H1 (cell line): ENCODE measurements around the gene NFIA. TPM values are rescaled to one million over a fixed set of nuclear protein-coding genes. Genes with fewer than 3 reads are reported as not detected.

ENCODE experiments used
- ASH2L ChIP-seq: fragments of 200-600, 300-600 bp; sonication (generic); IDR thresholded peaks from one replicate; pipeline ENCODE4 v1.7.1; 2017; ENCODE audit warnings: low read length
- HDAC2 ChIP-seq, 2 experiments: fragments of 300-600 bp in 1 of 2; sonication (generic) in 1 of 2; IDR thresholded peaks; 2 replicates each; pipeline ENCODE4 v1.6.1; 2011 to 2012; ENCODE audit warnings: low read depth in 2 of 2, low read length in 2 of 2, mild to moderate bottlenecking in 2 of 2, moderate library complexity in 2 of 2, borderline replicate concordance in 1 of 2, inconsistent platforms in 1 of 2
- KDM4A ChIP-seq: IDR thresholded peaks from one replicate; pipeline ENCODE4 v1.7.1; 2012; ENCODE audit warnings: low read depth, mild to moderate bottlenecking, moderate library complexity, low read length, inconsistent platforms; ENCODE audit not compliant: severe bottlenecking
- PHF8 ChIP-seq: fragments of 200-600 bp; sonication (generic); conservative IDR thresholded peaks from 2 replicates; pipeline ENCODE4 v1.7.1; 2012; ENCODE audit warnings: low read depth, mild to moderate bottlenecking, inconsistent platforms, low read length, moderate library complexity
- POU5F1 ChIP-seq: IDR thresholded peaks from 2 replicates; pipeline ENCODE4 v1.6.1; 2011; ENCODE audit warnings: low read depth, mild to moderate bottlenecking, low read length, moderate library complexity
- RFX5 ChIP-seq: IDR thresholded peaks from 2 replicates; pipeline ENCODE4 v1.6.1; 2011; ENCODE audit warnings: low read depth, low read length, improper control_type of control experiment, borderline replicate concordance
- SAP30 ChIP-seq: fragments of 300-600 bp; sonication (generic); IDR thresholded peaks from 2 replicates; pipeline ENCODE4 v1.7.1; 2012; ENCODE audit warnings: low read length, moderate library complexity, mild to moderate bottlenecking, inconsistent platforms; ENCODE audit not compliant: insufficient read depth, insufficient replicate concordance
- SIRT6 ChIP-seq: IDR thresholded peaks from one replicate; pipeline ENCODE4 v1.7.1; 2012; ENCODE audit warnings: low read length, inconsistent platforms
- SP1 ChIP-seq: IDR thresholded peaks from 2 replicates; pipeline ENCODE4 v1.6.1; 2011; ENCODE audit warnings: low read depth, low read length
- TAF7 ChIP-seq: optimal IDR thresholded peaks from 2 replicates; pipeline ENCODE3; 2011; ENCODE audit warnings: low read depth, mild to moderate bottlenecking, inconsistent platforms, low read length, moderate library complexity, borderline replicate concordance
- polyA plus RNA-seq, 7 experiments: library from polyadenylated mRNA; depleted of rRNA in 3 of 7; stranded (reverse) in 5 of 7; unstranded in 2 of 7; fragments of >200 nt in 5 of 7; fragments of 200-250 nt in 2 of 7; gene quantifications; 1 replicate in 5 of 7; 2 replicates in 1 of 7; 4 replicates in 1 of 7; pipeline versions ENCODE4 v1.2.1 to v1.2.3, GENCODE V29; 2011 to 2013; ENCODE audit warnings: missing spikeins in 2 of 7, mixed read lengths in 2 of 7
- total RNA-seq: library from RNA; stranded (reverse); fragmentation: NEBNext Ultra II Directional; extraction: Animal tissue kit (Norgen Biotek cat#: 25700); gene quantifications from 2 replicates; pipeline ENCODE4 v1.2.1, GENCODE V29; 2021
- TF ChIP-seq, protein P1 (sequence below): fragments of 300-600 bp; sonication (generic); IDR thresholded peaks from 2 replicates; pipeline ENCODE4 v1.7.1; 2012; ENCODE audit warnings: low read length, moderate library complexity, mild to moderate bottlenecking, inconsistent platforms; ENCODE audit not compliant: insufficient replicate concordance
- TF ChIP-seq, protein P2 (sequence below): IDR thresholded peaks from 2 replicates; pipeline ENCODE4 v1.6.1; 2012; ENCODE audit warnings: inconsistent platforms

The NFIA gene
- total and polyA plus RNA-seq, 2 of the 8 experiments (the other 6 are each of a cell fraction or from before 2014, with no cell fraction given): 1.8 to 2.3 TPM

- TF ChIP-seq, protein P1, sequence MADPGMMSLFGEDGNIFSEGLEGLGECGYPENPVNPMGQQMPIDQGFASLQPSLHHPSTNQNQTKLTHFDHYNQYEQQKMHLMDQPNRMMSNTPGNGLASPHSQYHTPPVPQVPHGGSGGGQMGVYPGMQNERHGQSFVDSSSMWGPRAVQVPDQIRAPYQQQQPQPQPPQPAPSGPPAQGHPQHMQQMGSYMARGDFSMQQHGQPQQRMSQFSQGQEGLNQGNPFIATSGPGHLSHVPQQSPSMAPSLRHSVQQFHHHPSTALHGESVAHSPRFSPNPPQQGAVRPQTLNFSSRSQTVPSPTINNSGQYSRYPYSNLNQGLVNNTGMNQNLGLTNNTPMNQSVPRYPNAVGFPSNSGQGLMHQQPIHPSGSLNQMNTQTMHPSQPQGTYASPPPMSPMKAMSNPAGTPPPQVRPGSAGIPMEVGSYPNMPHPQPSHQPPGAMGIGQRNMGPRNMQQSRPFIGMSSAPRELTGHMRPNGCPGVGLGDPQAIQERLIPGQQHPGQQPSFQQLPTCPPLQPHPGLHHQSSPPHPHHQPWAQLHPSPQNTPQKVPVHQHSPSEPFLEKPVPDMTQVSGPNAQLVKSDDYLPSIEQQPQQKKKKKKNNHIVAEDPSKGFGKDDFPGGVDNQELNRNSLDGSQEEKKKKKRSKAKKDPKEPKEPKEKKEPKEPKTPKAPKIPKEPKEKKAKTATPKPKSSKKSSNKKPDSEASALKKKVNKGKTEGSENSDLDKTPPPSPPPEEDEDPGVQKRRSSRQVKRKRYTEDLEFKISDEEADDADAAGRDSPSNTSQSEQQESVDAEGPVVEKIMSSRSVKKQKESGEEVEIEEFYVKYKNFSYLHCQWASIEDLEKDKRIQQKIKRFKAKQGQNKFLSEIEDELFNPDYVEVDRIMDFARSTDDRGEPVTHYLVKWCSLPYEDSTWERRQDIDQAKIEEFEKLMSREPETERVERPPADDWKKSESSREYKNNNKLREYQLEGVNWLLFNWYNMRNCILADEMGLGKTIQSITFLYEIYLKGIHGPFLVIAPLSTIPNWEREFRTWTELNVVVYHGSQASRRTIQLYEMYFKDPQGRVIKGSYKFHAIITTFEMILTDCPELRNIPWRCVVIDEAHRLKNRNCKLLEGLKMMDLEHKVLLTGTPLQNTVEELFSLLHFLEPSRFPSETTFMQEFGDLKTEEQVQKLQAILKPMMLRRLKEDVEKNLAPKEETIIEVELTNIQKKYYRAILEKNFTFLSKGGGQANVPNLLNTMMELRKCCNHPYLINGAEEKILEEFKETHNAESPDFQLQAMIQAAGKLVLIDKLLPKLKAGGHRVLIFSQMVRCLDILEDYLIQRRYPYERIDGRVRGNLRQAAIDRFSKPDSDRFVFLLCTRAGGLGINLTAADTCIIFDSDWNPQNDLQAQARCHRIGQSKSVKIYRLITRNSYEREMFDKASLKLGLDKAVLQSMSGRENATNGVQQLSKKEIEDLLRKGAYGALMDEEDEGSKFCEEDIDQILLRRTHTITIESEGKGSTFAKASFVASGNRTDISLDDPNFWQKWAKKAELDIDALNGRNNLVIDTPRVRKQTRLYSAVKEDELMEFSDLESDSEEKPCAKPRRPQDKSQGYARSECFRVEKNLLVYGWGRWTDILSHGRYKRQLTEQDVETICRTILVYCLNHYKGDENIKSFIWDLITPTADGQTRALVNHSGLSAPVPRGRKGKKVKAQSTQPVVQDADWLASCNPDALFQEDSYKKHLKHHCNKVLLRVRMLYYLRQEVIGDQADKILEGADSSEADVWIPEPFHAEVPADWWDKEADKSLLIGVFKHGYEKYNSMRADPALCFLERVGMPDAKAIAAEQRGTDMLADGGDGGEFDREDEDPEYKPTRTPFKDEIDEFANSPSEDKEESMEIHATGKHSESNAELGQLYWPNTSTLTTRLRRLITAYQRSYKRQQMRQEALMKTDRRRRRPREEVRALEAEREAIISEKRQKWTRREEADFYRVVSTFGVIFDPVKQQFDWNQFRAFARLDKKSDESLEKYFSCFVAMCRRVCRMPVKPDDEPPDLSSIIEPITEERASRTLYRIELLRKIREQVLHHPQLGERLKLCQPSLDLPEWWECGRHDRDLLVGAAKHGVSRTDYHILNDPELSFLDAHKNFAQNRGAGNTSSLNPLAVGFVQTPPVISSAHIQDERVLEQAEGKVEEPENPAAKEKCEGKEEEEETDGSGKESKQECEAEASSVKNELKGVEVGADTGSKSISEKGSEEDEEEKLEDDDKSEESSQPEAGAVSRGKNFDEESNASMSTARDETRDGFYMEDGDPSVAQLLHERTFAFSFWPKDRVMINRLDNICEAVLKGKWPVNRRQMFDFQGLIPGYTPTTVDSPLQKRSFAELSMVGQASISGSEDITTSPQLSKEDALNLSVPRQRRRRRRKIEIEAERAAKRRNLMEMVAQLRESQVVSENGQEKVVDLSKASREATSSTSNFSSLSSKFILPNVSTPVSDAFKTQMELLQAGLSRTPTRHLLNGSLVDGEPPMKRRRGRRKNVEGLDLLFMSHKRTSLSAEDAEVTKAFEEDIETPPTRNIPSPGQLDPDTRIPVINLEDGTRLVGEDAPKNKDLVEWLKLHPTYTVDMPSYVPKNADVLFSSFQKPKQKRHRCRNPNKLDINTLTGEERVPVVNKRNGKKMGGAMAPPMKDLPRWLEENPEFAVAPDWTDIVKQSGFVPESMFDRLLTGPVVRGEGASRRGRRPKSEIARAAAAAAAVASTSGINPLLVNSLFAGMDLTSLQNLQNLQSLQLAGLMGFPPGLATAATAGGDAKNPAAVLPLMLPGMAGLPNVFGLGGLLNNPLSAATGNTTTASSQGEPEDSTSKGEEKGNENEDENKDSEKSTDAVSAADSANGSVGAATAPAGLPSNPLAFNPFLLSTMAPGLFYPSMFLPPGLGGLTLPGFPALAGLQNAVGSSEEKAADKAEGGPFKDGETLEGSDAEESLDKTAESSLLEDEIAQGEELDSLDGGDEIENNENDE: no peak
- TF ChIP-seq PHF8 (no peak), HDAC2 (IDR thresholded peaks at IDR 0.05; ENCODE audit: borderline replicate concordance in 1 of 2, low read depth in 2 of 2, low read length in 2 of 2) (no peak), ASH2L (no peak), SP1 (no peak), POU5F1 (no peak), KDM4A (no peak), TAF7 (no peak), SIRT6 (no peak), SAP30 (no peak), RFX5 (no peak)
- TF ChIP-seq, protein P2, sequence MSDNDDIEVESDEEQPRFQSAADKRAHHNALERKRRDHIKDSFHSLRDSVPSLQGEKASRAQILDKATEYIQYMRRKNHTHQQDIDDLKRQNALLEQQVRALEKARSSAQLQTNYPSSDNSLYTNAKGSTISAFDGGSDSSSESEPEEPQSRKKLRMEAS: no peak
These were observed 154.8 kb downstream of the NFIA start (continued) for GRCh38 chr1:61237147-61237546.
